Adrenal gland (tissue), 12 donors: Measurements from ENCODE around the gene TMEM253. TPM values are rescaled to one million over a fixed set of nuclear protein-coding genes. Genes with fewer than 3 reads are reported as not detected.

Experiments
- DNase-seq, 7 donors: peaks; one replicate each; pipeline ENCODE4 v3.0.0-alpha.2; 2019 to 2020
- H3K27ac ChIP-seq, 5 donors: fragments of 200-600 bp; sonication (generic) in 4 of 5; 1 replicate in 3 of 5; 2 replicates in 2 of 5; pipeline versions ENCODE4 v1.5.1 to v1.8.0; 2016 to 2020; ENCODE audit warnings: mild to moderate bottlenecking in 1 of 5
- H3K27me3 ChIP-seq: fragments of 200-600 bp; 2 replicates; pipeline ENCODE4 v1.8.0; 2021
- H3K36me3 ChIP-seq, 2 donors: fragments of 200-600 bp; replicated peaks in 1 of 2; 1 replicate in 1 of 2; 2 replicates in 1 of 2; pipeline versions ENCODE4 v1.5.1 to v1.8.0; 2018 to 2022
- H3K4me1 ChIP-seq, 2 donors: fragments of 200-600 bp; replicated peaks in 1 of 2; 1 replicate in 1 of 2; 2 replicates in 1 of 2; pipeline versions ENCODE4 v1.5.1 to v1.8.0; 2018 to 2021
- H3K4me3 ChIP-seq, 4 donors: fragments of 200-600 bp; sonication (generic) in 3 of 4; one replicate each; pipeline ENCODE4 v1.5.1; 2016 to 2018
- H3K9me3 ChIP-seq, 3 donors: fragments of 200-600 bp; sonication (generic) in 1 of 3; replicated peaks in 1 of 3; 1 replicate in 2 of 3; 2 replicates in 1 of 3; pipeline versions ENCODE4 v1.5.1 to v1.8.0; 2016 to 2021
- CTCF ChIP-seq, 6 experiments: fragments of 450-650 bp in 4 of 6; fragments of 200-600 bp in 2 of 6; sonication (generic) in 1 of 6; IDR thresholded peaks; 1 replicate in 5 of 6; 2 replicates in 1 of 6; pipeline versions ENCODE4 v1.5.1 to v1.8.0; 2016 to 2021; ENCODE audit warnings: antibody characterized with exemption in 6 of 6, mild to moderate bottlenecking in 2 of 6, moderate library complexity in 1 of 6
- POLR2A ChIP-seq, 2 donors: fragments of 450-650 bp; IDR thresholded peaks; one replicate each; pipeline ENCODE4 v1.6.1; 2017; ENCODE audit warnings: antibody characterized with exemption in 2 of 2, mild to moderate bottlenecking in 2 of 2, moderate library complexity in 1 of 2
- WGBS, 4 donors: extraction: QIAGEN DNeasy Blood & Tissue Kit in 2 of 4; methylation state at CpG; one replicate each; pipeline versions ENCODE4 v1.1.5 to v1.1.7; 2013 to 2017; 5-methylcytosine and 5-hydroxymethylcytosine counted together
- intact Hi-C, 2 donors: fragments of 100-400 bp; cut with DNase I; formaldehyde crosslinking; loops; one replicate each; pipeline versions ENCODE4 v1.14.1 to v1.15.0; 2022 to 2023
- polyA plus RNA-seq, 3 donors: library from polyadenylated mRNA; stranded (reverse); fragments of 200-250 nt in 2 of 3; fragments of 350-450 nt in 1 of 3; fragmentation: Illumina TruSeq in 1 of 3; extraction: RNeasy Lipid Tissue Mini Kit (QIAGEN cat#74804) in 1 of 3; gene quantifications; one replicate each; pipeline ENCODE4 v1.2.3, GENCODE V29; 2013 to 2014
- total RNA-seq, 9 donors: library from RNA; depleted of rRNA in 4 of 9; stranded (reverse); fragments of >200 nt in 4 of 9; fragments of 120-200 nt in 1 of 9; fragmentation: NEBNext Ultra II Directional in 1 of 9; extraction: Animal tissue kit (Norgen Biotek cat#: 25700) in 1 of 9; gene quantifications; one replicate each; pipeline versions ENCODE4 v1.1.0 to v1.2.4, GENCODE V29; 2013 to 2023
- donor health status: healthy with polysubstance abuse.
- donor health status: Bipolar disorder and iron deficiency.
- donor health status: DM: yes; HTN: yes; CAD: no.
- donor health status: DM: no; HTN: no; CAD: no.
- donor health status: DM: no; HTN: no; CAD: no.
- donor health status: DM: yes; HTN: yes; CAD: no.

TMEM253 gene
- total and polyA plus RNA-seq, 12 donors, result 0.55 to 8.8 (median 2.3) TPM; not detected in 1

DNA sequence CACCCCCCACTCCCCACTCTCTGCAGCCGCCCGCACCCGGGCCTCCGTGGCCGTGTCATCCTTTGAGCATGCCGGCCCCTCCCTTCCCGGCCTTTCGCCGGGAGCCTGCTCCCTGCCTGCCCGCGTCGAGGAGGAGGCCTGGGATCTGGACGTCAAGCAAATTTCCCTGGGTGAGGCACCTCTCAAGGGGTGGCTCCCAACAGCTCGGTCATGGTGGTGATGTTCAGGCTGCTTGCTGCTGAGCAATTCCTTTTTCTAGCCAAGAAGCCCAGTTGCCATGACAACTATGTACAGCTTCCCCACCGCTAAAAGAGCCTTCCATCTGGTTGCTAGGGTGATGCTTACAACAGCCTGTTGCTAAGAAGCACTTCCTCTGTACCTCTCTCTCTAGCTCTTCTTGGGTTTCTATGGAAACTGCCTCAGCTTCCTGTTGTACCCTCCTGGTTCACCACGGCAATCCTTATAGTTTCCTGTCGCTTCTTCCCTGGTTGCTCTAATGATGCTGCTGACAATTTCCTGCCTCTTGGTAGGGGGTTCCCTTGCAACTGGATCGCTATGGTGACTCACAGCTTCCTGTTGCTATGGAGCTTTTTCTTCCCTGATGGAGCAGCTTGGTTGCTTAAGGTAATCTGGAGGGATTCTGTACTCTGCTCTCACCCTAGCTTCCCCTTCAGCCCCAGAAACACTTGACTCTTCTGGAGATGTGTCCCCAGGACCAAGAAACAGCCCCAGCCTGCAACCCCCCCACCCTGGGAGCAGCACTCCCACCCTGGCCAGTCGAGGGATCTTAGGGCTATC lies 13.4 kb upstream of the TMEM253 start:
- peak in 5 of 7 donors; percentile 41 to 76 (median 51) for DNase-seq
- TF ChIP-seq CTCF (IDR thresholded peaks at IDR 0.05) (no peak), POLR2A (IDR thresholded peaks at IDR 0.05) (no peak)
- Histone ChIP-seq H3K27ac (peak overlapping the region in 3 of 5 donors; percentile 9 to 47 (median 44)), H3K36me3 (peaks cover 0 to 94% of the 10 kb centered on the region in 2 donors), H3K4me3 (no peak overlapping the region), H3K27me3 (no peaks in the 10 kb centered on the region), H3K9me3 (no peaks in the 10 kb centered on the region), H3K4me1 (peaks cover 0 to 15% of the 10 kb centered on the region in 2 donors)
- intact Hi-C loops, result no loop called here
- 29 to 33% (median 30%) methylated on average over 6 to 19 of the region's 19 CpGs for WGBS, 4 donors

GRCh38 chr14:21088687-21089086 lies 12.2 kb upstream of the TMEM253 start:
- Histone ChIP-seq H3K36me3 (peaks cover 0 to 92% of the 10 kb centered on the region in 2 donors), H3K27me3 (no peaks in the 10 kb centered on the region), H3K4me1 (peaks cover 0 to 14% of the 10 kb centered on the region in 2 donors), H3K27ac (peak overlapping the region in 1 of 5 donors; percentile 17), H3K4me3 (no peak overlapping the region), H3K9me3 (no peaks in the 10 kb centered on the region)
- intact Hi-C loops, result no loop called here
- TF ChIP-seq POLR2A (IDR thresholded peaks at IDR 0.05) (no peak), CTCF (IDR thresholded peaks at IDR 0.05) (no peak)
- 53 to 76% (median 65%) methylated on average over 4 of the region's 4 CpGs for WGBS, 4 donors
- peak in 2 of 7 donors; percentile 17 to 43 for DNase-seq

GRCh38 chr14:21089271-21089670 lies 11.6 kb upstream of the TMEM253 start:
- WGBS, 4 donors, result 62 to 76% (median 67%) methylated on average over 1 of the region's 1 CpG
- no peak for TF ChIP-seq CTCF (IDR thresholded peaks at IDR 0.05)
- no peak for TF ChIP-seq POLR2A (IDR thresholded peaks at IDR 0.05)
- no peaks in the 10 kb centered on the region for H3K9me3 ChIP-seq

GRCh38 chr14:21089877-21090193 lies 11.0 kb upstream of the TMEM253 start:
- Histone ChIP-seq H3K9me3 (no peaks in the 10 kb centered on the region), H3K4me1 (peaks cover 2 to 17% of the 10 kb centered on the region in 2 donors), H3K36me3 (peaks cover 0 to 81% of the 10 kb centered on the region in 2 donors), H3K27me3 (no peaks in the 10 kb centered on the region), H3K4me3 (no peak overlapping the region), H3K27ac (peak overlapping the region in 2 of 5 donors; percentile 41 to 48)
- TF ChIP-seq CTCF (IDR thresholded peaks at IDR 0.05), result no peak
- no peak for TF ChIP-seq POLR2A (IDR thresholded peaks at IDR 0.05)
- 69 to 80% (median 72%) methylated on average over 5 of the region's 5 CpGs for WGBS, 4 donors
- no peak for DNase-seq
- intact Hi-C loops, result loop anchor here (5.0 kb wide), 2 partner anchors 68 to 73 kb away; no protein-coding TSS in a partner anchor

More at GRCh38 chr14:21089271-21089670, 11.6 kb upstream of the TMEM253 start:
- peaks cover 0 to 86% of the 10 kb centered on the region in 2 donors for H3K36me3 ChIP-seq
- peak overlapping the region in 1 of 5 donors; percentile 17 for H3K27ac ChIP-seq
- H3K27me3 ChIP-seq, result no peaks in the 10 kb centered on the region
- no peak for DNase-seq
- intact Hi-C loops, result no loop called here
- peaks cover 2 to 16% of the 10 kb centered on the region in 2 donors for H3K4me1 ChIP-seq
- no peak overlapping the region for H3K4me3 ChIP-seq
